K562 (cell line): Measurements from ENCODE around the gene CFAP410. TPM values are rescaled to one million over a fixed set of nuclear protein-coding genes. Genes with fewer than 3 reads are reported as not detected.

Experiments used
- ARID1B ChIP-seq: fragments of 450-650 bp; IDR thresholded peaks from 2 replicates; pipeline ENCODE4 v1.6.1; 2016; ENCODE audit warnings: antibody characterized with exemption, mild to moderate bottlenecking, inconsistent platforms
- CREBBP ChIP-seq: IDR thresholded peaks from one replicate; pipeline ENCODE4 v1.6.1; 2012; ENCODE audit warnings: low read depth, mild to moderate bottlenecking, control low read depth, inconsistent platforms, low read length
- DDX20 ChIP-seq: fragments of 450-650 bp; IDR thresholded peaks from 2 replicates; pipeline ENCODE4 v1.6.1; 2016; ENCODE audit warnings: missing genetic modification characterization, low read depth, mild to moderate bottlenecking, missing compliant biosample characterization, moderate library complexity
- HDAC8 ChIP-seq: fragments of 450-650 bp; IDR thresholded peaks from 2 replicates; pipeline ENCODE4 v1.6.1; 2016; ENCODE audit warnings: mild to moderate bottlenecking, missing genetic modification characterization, moderate library complexity, missing compliant biosample characterization
- KDM4B ChIP-seq, 2 experiments: fragments of 450-650 bp in 1 of 2; sonication (generic) in 1 of 2; IDR thresholded peaks; 2 replicates each; pipeline ENCODE4 v1.6.1; 2016 to 2017; ENCODE audit warnings: borderline replicate concordance in 2 of 2, antibody characterized with exemption in 1 of 2, low read depth in 1 of 2, mild to moderate bottlenecking in 1 of 2
- LARP7 ChIP-seq: fragments of 450-650 bp; IDR thresholded peaks from 2 replicates; pipeline ENCODE4 v1.6.1; 2016
- MAZ ChIP-seq, 2 experiments: fragments of 450-650 bp in 1 of 2; sonication (generic) in 1 of 2; formaldehyde crosslinking; IDR thresholded peaks in 1 of 2; conservative IDR thresholded peaks in 1 of 2; 2 replicates each; pipeline versions ENCODE4 v1.4.0 to v1.5.0; 2020; ENCODE audit warnings: mild to moderate bottlenecking in 1 of 2, missing genetic modification reagents in 1 of 2
- NR4A1 ChIP-seq, 2 experiments: fragments of 250-450 bp in 1 of 2; fragments of 450-650 bp in 1 of 2; sonication (Bioruptor Pico) in 1 of 2; IDR thresholded peaks; 2 replicates each; pipeline versions ENCODE4 v1.4.0 to v1.6.1; 2016 to 2020; ENCODE audit warnings: mild to moderate bottlenecking in 2 of 2, missing compliant biosample characterization in 1 of 2, missing genetic modification characterization in 1 of 2, moderate library complexity in 1 of 2
- RBM22 ChIP-seq: fragments of 200-400 bp; formaldehyde crosslinking; IDR thresholded peaks from 2 replicates; pipeline ENCODE4 v1.6.1; 2018; ENCODE audit warnings: low read length, low read depth; ENCODE audit not compliant: poor library complexity, severe bottlenecking
- SLC30A9 ChIP-seq: fragments of 250-450 bp; sonication (Bioruptor Pico); IDR thresholded peaks from 2 replicates; pipeline ENCODE4 v1.8.0; 2022; ENCODE audit warnings: mild to moderate bottlenecking, moderate library complexity
- SP2 ChIP-seq: IDR thresholded peaks from 2 replicates; pipeline ENCODE4 v1.6.1; 2011; ENCODE audit warnings: mild to moderate bottlenecking, low read depth, low read length, moderate library complexity; ENCODE audit not compliant: poor library complexity, severe bottlenecking; ENCODE audit errors: extremely low read depth
- ZNF165 ChIP-seq: fragments of 250-450 bp; sonication (Bioruptor Pico); IDR thresholded peaks from 2 replicates; pipeline ENCODE4 v1.4.0; 2020; ENCODE audit warnings: borderline replicate concordance
- ZNF239 ChIP-seq: fragments of 250-450 bp; sonication (Bioruptor Pico); IDR thresholded peaks from 2 replicates; pipeline ENCODE4 v1.4.0; 2020; ENCODE audit warnings: mild to moderate bottlenecking
- ZNF384 ChIP-seq: IDR thresholded peaks from 2 replicates; pipeline ENCODE4 v1.6.1; 2012; ENCODE audit warnings: low read depth, low read length, improper control_type of control experiment
- ZNF766 ChIP-seq: fragments of 200-800 bp; sonication (Bioruptor generic); conservative IDR thresholded peaks from 2 replicates; pipeline ENCODE4 v1.6.1; 2016; ENCODE audit warnings: missing genetic modification characterization, missing compliant biosample characterization
- polyA plus RNA-seq, 8 experiments: library from polyadenylated mRNA; depleted of rRNA in 4 of 8; stranded (reverse) in 5 of 8; unstranded in 3 of 8; fragments of >200 nt; fragmentation: Nextera tagmentation in 2 of 8; fragmentation: Illumina TruSeq in 1 of 8; extraction: Ambion mirVana in 2 of 8; extraction: Trizol in 1 of 8; gene quantifications; 2 replicates each; pipeline versions ENCODE4 v1.2.1 to v1.2.3, GENCODE V29; 2011 to 2014; ENCODE audit warnings: inconsistent platforms in 1 of 8, missing spikeins in 1 of 8
- total RNA-seq, 7 experiments: library from RNA; depleted of rRNA in 6 of 7; stranded (reverse); fragments of >200 nt in 6 of 7; fragmentation: Illumina TruSeq in 2 of 7; extraction: Trizol in 2 of 7; gene quantifications; 2 replicates each; pipeline versions ENCODE4 v1.2.1 to v1.2.3, GENCODE V29; 2011 to 2021; ENCODE audit warnings: low replicate concordance in 1 of 7
- TF ChIP-seq, protein P1 (sequence below), 2 experiments: fragments of 450-650 bp; IDR thresholded peaks; 2 replicates each; pipeline ENCODE4 v1.6.1; 2018; ENCODE audit warnings: mild to moderate bottlenecking in 2 of 2, low read depth in 1 of 2; ENCODE audit not compliant: partially characterized antibody in 2 of 2
- TF ChIP-seq, protein P2 (sequence below): fragments of 450-650 bp; conservative IDR thresholded peaks from 2 replicates; pipeline ENCODE4 v1.6.1; 2016; ENCODE audit warnings: missing genetic modification characterization, low read depth, mild to moderate bottlenecking, missing compliant biosample characterization, moderate library complexity

The CFAP410 gene
- total and polyA plus RNA-seq, 9 of the 15 experiments (the other 6 are each of a cell fraction or from before 2014, with no cell fraction given), result 0.07 to 17.3 (median 2.3) TPM

DNA sequence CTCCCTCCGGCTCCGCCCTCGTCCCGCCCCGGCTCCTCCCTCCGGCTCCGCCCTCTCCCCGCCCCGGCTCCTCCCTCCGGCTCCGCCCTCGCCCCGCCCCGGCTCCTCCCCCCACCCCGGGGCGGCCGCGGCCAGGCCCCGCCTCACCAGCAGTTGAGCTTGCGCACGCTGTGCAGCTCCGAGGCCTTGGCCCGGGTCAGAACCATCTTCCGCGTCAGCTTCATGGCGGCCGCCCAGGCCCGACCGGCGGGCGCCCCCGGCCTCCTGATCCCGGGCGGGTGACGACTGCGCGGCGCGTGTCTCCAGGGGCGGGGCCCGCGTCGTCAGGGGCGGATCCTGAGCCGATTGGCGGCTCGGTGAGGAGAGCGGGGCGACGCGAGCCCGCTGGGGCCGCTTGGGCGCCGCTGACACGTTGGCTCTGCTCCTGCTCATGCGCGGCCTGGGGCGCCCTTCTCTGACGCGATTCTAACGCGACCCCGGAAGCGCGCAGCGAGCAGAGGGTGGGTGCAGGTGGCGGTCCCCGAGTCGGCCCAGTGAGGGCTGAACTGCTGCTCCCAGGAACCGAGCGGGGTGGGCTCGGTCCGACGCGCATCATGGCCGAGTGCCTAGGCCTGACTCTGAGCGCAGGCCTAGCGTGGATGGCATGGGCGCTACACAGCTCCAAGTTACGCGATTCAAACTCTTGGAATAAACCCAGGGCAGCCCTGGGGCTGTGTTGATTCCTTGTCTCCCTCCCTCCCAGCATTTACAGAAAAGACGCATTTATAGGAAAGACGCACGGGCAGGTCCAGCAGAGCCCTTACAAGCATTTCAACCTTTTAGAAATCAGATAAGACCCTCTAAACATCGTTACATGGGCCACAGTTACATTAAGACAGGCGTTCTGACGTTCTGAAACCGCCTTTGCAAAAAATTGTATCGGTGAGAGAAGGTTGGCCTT is at the start of gene CFAP410 (continued):
- TF ChIP-seq DDX20 (tag), result no peak
- TF ChIP-seq ARID1B, result no peak
- TF ChIP-seq HDAC8 (tag), result peak; percentile 43; the same call in 1 of the 2 replicates
- no peak for TF ChIP-seq ZNF165
- peak; percentile 21; the same call in 1 of the 2 replicates for TF ChIP-seq ZNF384
- TF ChIP-seq KDM4B (IDR thresholded peaks at IDR 0.05; ENCODE audit: borderline replicate concordance in 2 of 2, low read depth in 1 of 2), result no peak; a peak in 1 of 4 replicates
- TF ChIP-seq LARP7, result no peak
- TF ChIP-seq NR4A1 (CRISPR knock-in tag; IDR thresholded peaks at IDR 0.05), result no peak
- TF ChIP-seq NR4A1 (tag; IDR thresholded peaks at IDR 0.05), result no peak
- TF ChIP-seq MAZ (CRISPR knock-in tag; conservative IDR thresholded peaks at IDR 0.05 in 1 of 2, IDR thresholded peaks at IDR 0.05 in 1 of 2), result peak; percentile 82 to 98
- TF ChIP-seq CREBBP, result no peak
- no peak for TF ChIP-seq ZNF766 (CRISPR knock-in tag)
- no peak for TF ChIP-seq SLC30A9
- no peak for TF ChIP-seq SP2
- no peak for TF ChIP-seq ZNF239 (CRISPR knock-in tag)
- TF ChIP-seq RBM22, result peak; percentile 68
- TF ChIP-seq, protein P1, sequence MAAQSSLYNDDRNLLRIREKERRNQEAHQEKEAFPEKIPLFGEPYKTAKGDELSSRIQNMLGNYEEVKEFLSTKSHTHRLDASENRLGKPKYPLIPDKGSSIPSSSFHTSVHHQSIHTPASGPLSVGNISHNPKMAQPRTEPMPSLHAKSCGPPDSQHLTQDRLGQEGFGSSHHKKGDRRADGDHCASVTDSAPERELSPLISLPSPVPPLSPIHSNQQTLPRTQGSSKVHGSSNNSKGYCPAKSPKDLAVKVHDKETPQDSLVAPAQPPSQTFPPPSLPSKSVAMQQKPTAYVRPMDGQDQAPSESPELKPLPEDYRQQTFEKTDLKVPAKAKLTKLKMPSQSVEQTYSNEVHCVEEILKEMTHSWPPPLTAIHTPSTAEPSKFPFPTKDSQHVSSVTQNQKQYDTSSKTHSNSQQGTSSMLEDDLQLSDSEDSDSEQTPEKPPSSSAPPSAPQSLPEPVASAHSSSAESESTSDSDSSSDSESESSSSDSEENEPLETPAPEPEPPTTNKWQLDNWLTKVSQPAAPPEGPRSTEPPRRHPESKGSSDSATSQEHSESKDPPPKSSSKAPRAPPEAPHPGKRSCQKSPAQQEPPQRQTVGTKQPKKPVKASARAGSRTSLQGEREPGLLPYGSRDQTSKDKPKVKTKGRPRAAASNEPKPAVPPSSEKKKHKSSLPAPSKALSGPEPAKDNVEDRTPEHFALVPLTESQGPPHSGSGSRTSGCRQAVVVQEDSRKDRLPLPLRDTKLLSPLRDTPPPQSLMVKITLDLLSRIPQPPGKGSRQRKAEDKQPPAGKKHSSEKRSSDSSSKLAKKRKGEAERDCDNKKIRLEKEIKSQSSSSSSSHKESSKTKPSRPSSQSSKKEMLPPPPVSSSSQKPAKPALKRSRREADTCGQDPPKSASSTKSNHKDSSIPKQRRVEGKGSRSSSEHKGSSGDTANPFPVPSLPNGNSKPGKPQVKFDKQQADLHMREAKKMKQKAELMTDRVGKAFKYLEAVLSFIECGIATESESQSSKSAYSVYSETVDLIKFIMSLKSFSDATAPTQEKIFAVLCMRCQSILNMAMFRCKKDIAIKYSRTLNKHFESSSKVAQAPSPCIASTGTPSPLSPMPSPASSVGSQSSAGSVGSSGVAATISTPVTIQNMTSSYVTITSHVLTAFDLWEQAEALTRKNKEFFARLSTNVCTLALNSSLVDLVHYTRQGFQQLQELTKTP (IDR thresholded peaks at IDR 0.05; ENCODE audit: low read depth in 1 of 2, partially characterized antibody in 2 of 2), result no peak
- TF ChIP-seq, protein P2, sequence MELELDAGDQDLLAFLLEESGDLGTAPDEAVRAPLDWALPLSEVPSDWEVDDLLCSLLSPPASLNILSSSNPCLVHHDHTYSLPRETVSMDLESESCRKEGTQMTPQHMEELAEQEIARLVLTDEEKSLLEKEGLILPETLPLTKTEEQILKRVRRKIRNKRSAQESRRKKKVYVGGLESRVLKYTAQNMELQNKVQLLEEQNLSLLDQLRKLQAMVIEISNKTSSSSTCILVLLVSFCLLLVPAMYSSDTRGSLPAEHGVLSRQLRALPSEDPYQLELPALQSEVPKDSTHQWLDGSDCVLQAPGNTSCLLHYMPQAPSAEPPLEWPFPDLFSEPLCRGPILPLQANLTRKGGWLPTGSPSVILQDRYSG (tag), result no peak; the same call in 1 of the 2 replicates
